Uterus (tissue), 4 donors: Measurements from ENCODE around the gene DMRTB1. TPM values are rescaled to one million over a fixed set of nuclear protein-coding genes. Genes with fewer than 3 reads are reported as not detected.

Source experiments
- DNase-seq, 2 donors: peaks; one replicate each; pipeline ENCODE4 v3.0.0-alpha.2; 2019 to 2020
- H3K27ac ChIP-seq, 2 donors: fragments of 200-600 bp; sonication (generic); 1 replicate in 1 of 2; 2 replicates in 1 of 2; pipeline ENCODE4 v1.5.1; 2016 to 2018
- H3K27me3 ChIP-seq, 2 donors: fragments of 200-600 bp; sonication (generic); one replicate each; pipeline ENCODE4 v1.5.1; 2018 to 2019; ENCODE audit warnings: control low read depth in 1 of 2
- H3K36me3 ChIP-seq, 2 donors: fragments of 200-600 bp; sonication (generic); one replicate each; pipeline ENCODE4 v1.5.1; 2019; ENCODE audit warnings: control low read depth in 1 of 2
- H3K4me1 ChIP-seq, 2 donors: fragments of 200-600 bp; sonication (generic); one replicate each; pipeline ENCODE4 v1.5.1; 2018 to 2019; ENCODE audit warnings: control low read depth in 1 of 2
- H3K4me3 ChIP-seq, 2 donors: fragments of 200-600 bp; sonication (generic); 1 replicate in 1 of 2; 2 replicates in 1 of 2; pipeline ENCODE4 v1.5.1; 2018 to 2019; ENCODE audit warnings: mild to moderate bottlenecking in 1 of 2
- H3K9me3 ChIP-seq, 2 donors: fragments of 200-600 bp; sonication (generic); one replicate each; pipeline ENCODE4 v1.5.1; 2019; ENCODE audit warnings: control low read depth in 1 of 2
- CTCF ChIP-seq, 4 experiments: fragments of 200-600 bp in 2 of 4; fragments of 450-650 bp in 2 of 4; sonication (generic) in 2 of 4; IDR thresholded peaks; one replicate each; pipeline ENCODE4 v1.5.1; 2016 to 2019; ENCODE audit warnings: antibody characterized with exemption in 4 of 4, mild to moderate bottlenecking in 2 of 4, moderate library complexity in 1 of 4
- POLR2A ChIP-seq, 2 donors: fragments of 450-650 bp; IDR thresholded peaks; one replicate each; pipeline ENCODE4 v1.6.1; 2016; ENCODE audit warnings: antibody characterized with exemption in 2 of 2, mild to moderate bottlenecking in 1 of 2, moderate library complexity in 1 of 2
- intact Hi-C: fragments of 100-400 bp; cut with DNase I; formaldehyde crosslinking; loops from one replicate; pipeline ENCODE4 v1.15.1; 2023; ENCODE audit warnings: low total_unique reads
- total RNA-seq, 4 donors: library from RNA; depleted of rRNA in 3 of 4; stranded (reverse); fragments of >200 nt in 3 of 4; gene quantifications; one replicate each; pipeline versions ENCODE4 v1.1.0 to v1.2.4, GENCODE V29; 2014 to 2023
- donor health status: DM: yes; HTN: yes; CAD: no.

DMRTB1 gene
- total RNA-seq, 4 donors from 2014 or later = not detected

GRCh38 chr1:53446051-53446450 lies 13.1 kb upstream of the DMRTB1 start:
- no peak for TF ChIP-seq POLR2A (IDR thresholded peaks at IDR 0.05)
- TF ChIP-seq CTCF (IDR thresholded peaks at IDR 0.05) = no peak
- Histone ChIP-seq H3K36me3 (no peaks in the 10 kb centered on the region), H3K4me3 (no peak overlapping the region), H3K9me3 (no peaks in the 10 kb centered on the region), H3K4me1 (no peaks in the 10 kb centered on the region), H3K27me3 (no peaks in the 10 kb centered on the region), H3K27ac (no peak overlapping the region)
- intact Hi-C loops = no loop called here
- DNase-seq = no peak

- intact Hi-C loops = no loop called here
These were observed 11.8 kb upstream of the DMRTB1 start for GRCh38 chr1:53447413-53447812.

GRCh38 chr1:53448241-53448841 lies 10.9 kb upstream of the DMRTB1 start:
- DNase-seq = no peak
- H3K27ac ChIP-seq = no peak overlapping the region
- H3K36me3 ChIP-seq = no peaks in the 10 kb centered on the region
- no peaks in the 10 kb centered on the region for H3K9me3 ChIP-seq
- no peak overlapping the region for H3K4me3 ChIP-seq
- intact Hi-C loops = no loop called here
- no peaks in the 10 kb centered on the region for H3K4me1 ChIP-seq
- H3K27me3 ChIP-seq = no peaks in the 10 kb centered on the region
- no peak for TF ChIP-seq CTCF (IDR thresholded peaks at IDR 0.05)
- no peak for TF ChIP-seq POLR2A (IDR thresholded peaks at IDR 0.05)

More at GRCh38 chr1:53447413-53447812, 11.8 kb upstream of the DMRTB1 start:
- no peak overlapping the region for H3K4me3 ChIP-seq
- H3K27me3 ChIP-seq = no peaks in the 10 kb centered on the region
- DNase-seq = no peak
- no peaks in the 10 kb centered on the region for H3K36me3 ChIP-seq
- no peaks in the 10 kb centered on the region for H3K4me1 ChIP-seq
- no peaks in the 10 kb centered on the region for H3K9me3 ChIP-seq
- H3K27ac ChIP-seq = no peak overlapping the region
- TF ChIP-seq POLR2A (IDR thresholded peaks at IDR 0.05) (no peak), CTCF (IDR thresholded peaks at IDR 0.05) (no peak)

- Histone ChIP-seq H3K27me3 (no peaks in the 10 kb centered on the region), H3K27ac (no peak overlapping the region), H3K4me1 (no peaks in the 10 kb centered on the region), H3K4me3 (no peak overlapping the region), H3K9me3 (no peaks in the 10 kb centered on the region), H3K36me3 (no peaks in the 10 kb centered on the region)
- DNase-seq = no peak
- TF ChIP-seq POLR2A (IDR thresholded peaks at IDR 0.05) = no peak
- no peak for TF ChIP-seq CTCF (IDR thresholded peaks at IDR 0.05)
- intact Hi-C loops = no loop called here
These were observed 10.2 kb upstream of the DMRTB1 start for GRCh38 chr1:53449021-53449420.

GRCh38 chr1:53449693-53450092 lies 9.5 kb upstream of the DMRTB1 start:
- H3K4me3 ChIP-seq = no peak overlapping the region
- no peaks in the 10 kb centered on the region for H3K27me3 ChIP-seq
- TF ChIP-seq POLR2A (IDR thresholded peaks at IDR 0.05) (no peak), CTCF (IDR thresholded peaks at IDR 0.05) (no peak)
- no peaks in the 10 kb centered on the region for H3K36me3 ChIP-seq
- intact Hi-C loops = no loop called here
- no peaks in the 10 kb centered on the region for H3K4me1 ChIP-seq
- no peak for DNase-seq
- no peaks in the 10 kb centered on the region for H3K9me3 ChIP-seq
- H3K27ac ChIP-seq = no peak overlapping the region
